Neural progenitor cell (in vitro differentiated cells): ENCODE results near the gene CP. TPM values are rescaled to one million over a fixed set of nuclear protein-coding genes. Genes with fewer than 3 reads are reported as not detected.

Experiments
- DNase-seq: peaks from one replicate; pipeline ENCODE4 v3.0.0-alpha.2; 2016; ENCODE audit warnings: low spot score
- H2AFZ ChIP-seq: fragments of 200-600 bp; sonication (generic); replicated peaks from 2 replicates; pipeline ENCODE4 v1.6.1; 2016; ENCODE audit warnings: antibody characterized with exemption
- H3F3A ChIP-seq: fragments of 200-600 bp; sonication (generic); 2 replicates; pipeline ENCODE4 v1.6.1; 2016; ENCODE audit warnings: antibody characterized with exemption, low read depth
- H3K27ac ChIP-seq: fragments of 200-600 bp; sonication (generic); 2 replicates; pipeline ENCODE4 v1.5.1; 2016; ENCODE audit warnings: mild to moderate bottlenecking
- H3K27me3 ChIP-seq: fragments of 200-600 bp; sonication (generic); 2 replicates; pipeline ENCODE4 v1.6.1; 2016; ENCODE audit warnings: mild to moderate bottlenecking, moderate library complexity
- H3K36me3 ChIP-seq: fragments of 200-600 bp; sonication (generic); 2 replicates; pipeline ENCODE4 v1.5.1; 2016
- H3K4me1 ChIP-seq: fragments of 200-600 bp; sonication (generic); 2 replicates; pipeline ENCODE4 v1.6.1; 2016; ENCODE audit warnings: mixed run types
- H3K4me2 ChIP-seq: fragments of 200-600 bp; sonication (generic); 2 replicates; pipeline ENCODE4 v1.6.1; 2016
- H3K4me3 ChIP-seq: fragments of 200-600 bp; sonication (generic); 2 replicates; pipeline ENCODE4 v1.5.1; 2016
- H3K79me2 ChIP-seq: fragments of 200-600 bp; sonication (generic); 2 replicates; pipeline ENCODE4 v1.6.1; 2016; ENCODE audit warnings: low read depth
- H3K9ac ChIP-seq: fragments of 200-600 bp; sonication (generic); 2 replicates; pipeline ENCODE4 v1.6.1; 2016
- H3K9me3 ChIP-seq: fragments of 200-600 bp; sonication (generic); 2 replicates; pipeline ENCODE4 v1.5.1; 2016; ENCODE audit warnings: low read depth
- H4K20me1 ChIP-seq: fragments of 200-600 bp; sonication (generic); 2 replicates; pipeline ENCODE4 v1.6.1; 2016; ENCODE audit warnings: low read depth
- H3K27ac Mint-ChIP-seq: 3 replicates; pipeline ENCODE4 v1.8.0; 2021; ENCODE audit warnings: mixed read lengths
- H3K27me3 Mint-ChIP-seq: 2 replicates; pipeline ENCODE4 v1.8.0; 2022; ENCODE audit warnings: low read depth, mild to moderate bottlenecking, inconsistent platforms, moderate library complexity, mixed read lengths; ENCODE audit not compliant: insufficient read depth
- H3K36me3 Mint-ChIP-seq: 3 replicates; pipeline ENCODE4 v1.8.0; 2021; ENCODE audit warnings: mixed read lengths
- H3K4me1 Mint-ChIP-seq: 3 replicates; pipeline ENCODE4 v1.8.0; 2021; ENCODE audit warnings: mixed read lengths
- H3K4me3 Mint-ChIP-seq: 3 replicates; pipeline ENCODE4 v1.8.0; 2021; ENCODE audit warnings: mild to moderate bottlenecking, moderate library complexity, mixed read lengths
- H3K9me3 Mint-ChIP-seq: 3 replicates; pipeline ENCODE4 v1.8.0; 2020; ENCODE audit warnings: mixed read lengths
- EZH2 ChIP-seq: fragments of 200-600 bp; sonication (generic); IDR thresholded peaks from 2 replicates; pipeline ENCODE4 v1.6.1; 2017; ENCODE audit warnings: antibody characterized with exemption, mild to moderate bottlenecking, moderate library complexity
- EZH2phosphoT487 ChIP-seq: fragments of 200-600 bp; sonication (generic); IDR thresholded peaks from 2 replicates; pipeline ENCODE4 v1.6.1; 2017; ENCODE audit warnings: antibody characterized with exemption
- total RNA-seq: library from RNA; depleted of rRNA; stranded (reverse); fragments of >200 nt; gene quantifications from 2 replicates; pipeline ENCODE4 v1.2.3, GENCODE V29; 2015; ENCODE audit warnings: low replicate concordance

Gene CP
- total RNA-seq, 1 donor from 2014 or later = not detected

GRCh38 chr3:149122721-149123578 lies 98.7 kb downstream of the CP start:
- Mint-ChIP-seq H3K27me3 (no peaks in the 10 kb centered on the region), H3K4me3 (no peak overlapping the region), H3K36me3 (no peaks in the 10 kb centered on the region), H3K4me1 (no peaks in the 10 kb centered on the region), H3K9me3 (no peaks in the 10 kb centered on the region), H3K27ac (no peak overlapping the region)
- Histone ChIP-seq H3K4me1 (no peaks in the 10 kb centered on the region), H3K36me3 (no peaks in the 10 kb centered on the region), H4K20me1 (no peaks in the 10 kb centered on the region), H3F3A (no peaks in the 10 kb centered on the region), H3K4me3 (no peak overlapping the region), H3K79me2 (no peaks in the 10 kb centered on the region), H3K27me3 (peaks cover 4% of the 10 kb centered on the region), H3K9ac (no peak overlapping the region), H3K9me3 (no peaks in the 10 kb centered on the region), H3K4me2 (no peak overlapping the region), H3K27ac (no peak overlapping the region), H2AFZ (no peak overlapping the region)
- no peak for DNase-seq
- TF ChIP-seq EZH2phosphoT487 (no peak), EZH2 (no peak)

Other genes starting within 250 kb of the CP start
- gene GYG1, start 230.3 kb downstream of the CP start, total RNA-seq = 20.7 and 22.0 TPM in 2 replicates
- gene HLTF, start 135.3 kb downstream of the CP start, total RNA-seq = 39.5 and 76.1 TPM in 2 replicates
- 24.4 and 32.3 TPM in 2 replicates for gene HPS3, start 92.2 kb downstream of the CP start, total RNA-seq
- gene TM4SF18, start 111.8 kb upstream of the CP start, total RNA-seq = not detected in 2 replicates
- not detected in 2 replicates for gene TM4SF1, start 155.8 kb upstream of the CP start, total RNA-seq